Stimulated activated memory B cell treated with anti-CD40 and anti-IgM and Interleukin-4, amounts not matched to agents 10 μg/mL and 1 μg/mL and 100 μg/mL, for 72 hours (primary cell): ENCODE data around the gene UFM1.
"Not testable (repeated sequence)": the region's sequence is repeated elsewhere in the genome, so short reads cannot be mapped to it uniquely, and the experiment has no call there.

Experiments used
- ATAC-seq: fragments of 150-1000 bp; cut with Tn5 transposase; 2 replicates; pipeline ENCODE4 v1.10.0; 2021
- H3K27ac Mint-ChIP-seq: one replicate; pipeline ENCODE4 v1.8.0; 2022; ENCODE audit warnings: mild to moderate bottlenecking, mixed read lengths
- H3K27me3 Mint-ChIP-seq: one replicate; pipeline ENCODE4 v1.8.0; 2022; ENCODE audit warnings: mixed read lengths
- H3K36me3 Mint-ChIP-seq: one replicate; pipeline ENCODE4 v1.8.0; 2022; ENCODE audit warnings: mixed read lengths
- H3K4me1 Mint-ChIP-seq: one replicate; pipeline ENCODE4 v1.8.0; 2022; ENCODE audit warnings: mixed read lengths
- H3K4me3 Mint-ChIP-seq: one replicate; pipeline ENCODE4 v1.8.0; 2022; ENCODE audit warnings: mild to moderate bottlenecking, moderate library complexity, mixed read lengths
- H3K9me3 Mint-ChIP-seq: one replicate; pipeline ENCODE4 v1.8.0; 2022; ENCODE audit warnings: mixed read lengths

UFM1 gene

GRCh38 chr13:38350114-38350617 lies 515 bp downstream of the UFM1 start:
- Mint-ChIP-seq H3K4me3 (peak overlapping the region; percentile 90), H3K36me3 (peaks cover 21% of the 10 kb centered on the region), H3K27ac (peak overlapping the region; percentile 97), H3K27me3 (no peaks in the 10 kb centered on the region), H3K9me3 (no peaks in the 10 kb centered on the region), H3K4me1 (peaks cover 29% of the 10 kb centered on the region)
- ATAC-seq = peak; percentile 52

GRCh38 chr13:38355595-38356119 lies 6.0 kb downstream of the UFM1 start:
- H3K9me3 Mint-ChIP-seq = no peaks in the 10 kb centered on the region
- H3K27ac Mint-ChIP-seq = no peak overlapping the region
- H3K4me1 Mint-ChIP-seq = peaks cover 16% of the 10 kb centered on the region
- H3K4me3 Mint-ChIP-seq = no peak overlapping the region
- peaks cover 32% of the 10 kb centered on the region for H3K36me3 Mint-ChIP-seq
- H3K27me3 Mint-ChIP-seq = no peaks in the 10 kb centered on the region
- ATAC-seq = no peak

GRCh38 chr13:38358684-38359083 lies 9.0 kb downstream of the UFM1 start:
- ATAC-seq = no peak
- peaks cover 8% of the 10 kb centered on the region for H3K4me1 Mint-ChIP-seq
- H3K4me3 Mint-ChIP-seq = no peak overlapping the region
- peaks cover 31% of the 10 kb centered on the region for H3K36me3 Mint-ChIP-seq
- H3K9me3 Mint-ChIP-seq = no peaks in the 10 kb centered on the region
- H3K27me3 Mint-ChIP-seq = no peaks in the 10 kb centered on the region
- no peak overlapping the region for H3K27ac Mint-ChIP-seq

- H3K4me1 Mint-ChIP-seq = peaks cover 13% of the 10 kb centered on the region
- no peak overlapping the region for H3K4me3 Mint-ChIP-seq
- H3K9me3 Mint-ChIP-seq = no peaks in the 10 kb centered on the region
- no peak for ATAC-seq
- no peak overlapping the region for H3K27ac Mint-ChIP-seq
- peaks cover 31% of the 10 kb centered on the region for H3K36me3 Mint-ChIP-seq
- H3K27me3 Mint-ChIP-seq = no peaks in the 10 kb centered on the region
Observed at GRCh38 chr13:38361542-38362262, 12.1 kb downstream of the UFM1 start.

- no peaks in the 10 kb centered on the region for H3K27me3 Mint-ChIP-seq
- H3K36me3 Mint-ChIP-seq = peaks cover 31% of the 10 kb centered on the region
- no peak overlapping the region for H3K27ac Mint-ChIP-seq
- ATAC-seq = no peak
- peaks cover 13% of the 10 kb centered on the region for H3K4me1 Mint-ChIP-seq
- H3K4me3 Mint-ChIP-seq = no peak overlapping the region
- H3K9me3 Mint-ChIP-seq = no peaks in the 10 kb centered on the region
Observed at GRCh38 chr13:38363219-38363618, 13.6 kb downstream of the UFM1 start.

GRCh38 chr13:38363746-38364145 lies 14.1 kb downstream of the UFM1 start:
- Mint-ChIP-seq H3K36me3 (peaks cover 26% of the 10 kb centered on the region), H3K4me1 (peaks cover 13% of the 10 kb centered on the region)
- not testable (repeated sequence) for ATAC-seq, H3K4me3 Mint-ChIP-seq, H3K27ac Mint-ChIP-seq, H3K9me3 Mint-ChIP-seq, H3K27me3 Mint-ChIP-seq

- ATAC-seq = no peak
- Mint-ChIP-seq H3K36me3 (peaks cover 19% of the 10 kb centered on the region), H3K27ac (no peak overlapping the region), H3K9me3 (no peaks in the 10 kb centered on the region), H3K4me3 (no peak overlapping the region), H3K4me1 (peaks cover 13% of the 10 kb centered on the region), H3K27me3 (peaks cover 2% of the 10 kb centered on the region)
Observed at GRCh38 chr13:38365661-38366060, 16.0 kb downstream of the UFM1 start.

GRCh38 chr13:38366954-38367645 lies 17.4 kb downstream of the UFM1 start:
- Mint-ChIP-seq H3K9me3 (no peaks in the 10 kb centered on the region), H3K27me3 (peaks cover 12% of the 10 kb centered on the region), H3K36me3 (peaks cover 8% of the 10 kb centered on the region), H3K4me1 (peaks cover 6% of the 10 kb centered on the region), H3K27ac (no peak overlapping the region), H3K4me3 (no peak overlapping the region)
- no peak for ATAC-seq

- no peak for ATAC-seq
- H3K36me3 Mint-ChIP-seq = no peaks in the 10 kb centered on the region
- peaks cover 6% of the 10 kb centered on the region for H3K4me1 Mint-ChIP-seq
- H3K4me3 Mint-ChIP-seq = no peak overlapping the region
- H3K27ac Mint-ChIP-seq = no peak overlapping the region
- no peaks in the 10 kb centered on the region for H3K9me3 Mint-ChIP-seq
- peaks cover 12% of the 10 kb centered on the region for H3K27me3 Mint-ChIP-seq
Observed at GRCh38 chr13:38369058-38369457, 19.4 kb downstream of the UFM1 start.

GRCh38 chr13:38370096-38370495 lies 20.4 kb downstream of the UFM1 start:
- not testable (repeated sequence) for H3K36me3 Mint-ChIP-seq, H3K4me1 Mint-ChIP-seq, H3K9me3 Mint-ChIP-seq, ATAC-seq, H3K4me3 Mint-ChIP-seq, H3K27ac Mint-ChIP-seq
- peaks cover 12% of the 10 kb centered on the region for H3K27me3 Mint-ChIP-seq

- H3K9me3 Mint-ChIP-seq = no peaks in the 10 kb centered on the region
- H3K27ac Mint-ChIP-seq = no peak overlapping the region
- no peaks in the 10 kb centered on the region for H3K4me1 Mint-ChIP-seq
- H3K27me3 Mint-ChIP-seq = peaks cover 21% of the 10 kb centered on the region
- no peaks in the 10 kb centered on the region for H3K36me3 Mint-ChIP-seq
- no peak for ATAC-seq
- no peak overlapping the region for H3K4me3 Mint-ChIP-seq
Observed at GRCh38 chr13:38372820-38373383, 23.3 kb downstream of the UFM1 start.

GRCh38 chr13:38376546-38376945 lies 26.9 kb downstream of the UFM1 start:
- Mint-ChIP-seq H3K27me3 (peaks cover 20% of the 10 kb centered on the region), H3K4me3 (no peak overlapping the region)
- ATAC-seq = no peak

GRCh38 chr13:38381890-38382289 lies 32.2 kb downstream of the UFM1 start:
- H3K27me3 Mint-ChIP-seq = peaks cover 11% of the 10 kb centered on the region
- H3K36me3 Mint-ChIP-seq = no peaks in the 10 kb centered on the region
- H3K27ac Mint-ChIP-seq = no peak overlapping the region
- H3K4me3 Mint-ChIP-seq = no peak overlapping the region
- no peak for ATAC-seq
- H3K9me3 Mint-ChIP-seq = peaks cover 3% of the 10 kb centered on the region
- H3K4me1 Mint-ChIP-seq = no peaks in the 10 kb centered on the region

More at GRCh38 chr13:38376546-38376945, 26.9 kb downstream of the UFM1 start:
- Mint-ChIP-seq H3K9me3 (peaks cover 3% of the 10 kb centered on the region), H3K36me3 (no peaks in the 10 kb centered on the region), H3K27ac (no peak overlapping the region), H3K4me1 (no peaks in the 10 kb centered on the region)

- Mint-ChIP-seq H3K27ac (no peak overlapping the region), H3K36me3 (no peaks in the 10 kb centered on the region), H3K4me1 (no peaks in the 10 kb centered on the region), H3K27me3 (peaks cover 9% of the 10 kb centered on the region), H3K4me3 (no peak overlapping the region), H3K9me3 (peaks cover 3% of the 10 kb centered on the region)
- ATAC-seq = no peak
Observed at GRCh38 chr13:38382946-38383345, 33.3 kb downstream of the UFM1 start.

- no peak for ATAC-seq
- no peaks in the 10 kb centered on the region for H3K4me1 Mint-ChIP-seq
- no peaks in the 10 kb centered on the region for H3K36me3 Mint-ChIP-seq
- H3K4me3 Mint-ChIP-seq = no peak overlapping the region
- H3K27ac Mint-ChIP-seq = no peak overlapping the region
- H3K27me3 Mint-ChIP-seq = peaks cover 9% of the 10 kb centered on the region
- H3K9me3 Mint-ChIP-seq = peaks cover 3% of the 10 kb centered on the region
Observed at GRCh38 chr13:38384171-38384570, 34.5 kb downstream of the UFM1 start.
